ENCODE measurements around the gene DAGLB.

- TF ChIP-seq CTCF (IDR thresholded peaks at IDR 0.05): no peak
- no peak for TF ChIP-seq POLR2A (IDR thresholded peaks at IDR 0.05)
Measured at GRCh38 chr7:6444516-6445269, 3.1 kb downstream of the DAGLB start.
